SK-N-MC (cell line): ENCODE data around the gene KCNJ16.
"Not testable (repeated sequence)": the region's sequence is repeated elsewhere in the genome, so short reads cannot be mapped to it uniquely, and the experiment has no call there.

Experiments
- DNase-seq: peaks from one replicate; pipeline ENCODE4 v3.0.0-alpha.2; 2011; ENCODE audit warnings: low read depth, low spot score
- H3K27ac ChIP-seq: fragments of 200-600 bp; sonication (generic); 2 replicates; pipeline ENCODE4 v1.5.1; 2016; ENCODE audit warnings: mixed run types
- H3K36me3 ChIP-seq: fragments of 200-600 bp; sonication (generic); 2 replicates; pipeline ENCODE4 v1.6.1; 2017; ENCODE audit warnings: antibody characterized with exemption, low read length, mixed read lengths; ENCODE audit not compliant: insufficient read depth
- H3K4me3 ChIP-seq: fragments of 200-600 bp; sonication (generic); 2 replicates; pipeline ENCODE4 v1.5.1; 2016
- H3K9ac ChIP-seq: fragments of 200-600 bp; sonication (generic); 2 replicates; pipeline ENCODE4 v1.8.0; 2017; ENCODE audit warnings: mixed run types, mixed read lengths; ENCODE audit not compliant: insufficient read length
- H3K9me3 ChIP-seq: fragments of 200-600 bp; sonication (generic); 2 replicates; pipeline ENCODE4 v1.6.1; 2017; ENCODE audit warnings: low read depth, mild to moderate bottlenecking, antibody characterized with exemption, low read length, moderate library complexity, mixed read lengths
- EZH2 ChIP-seq: fragments of 200-600 bp; sonication (generic); IDR thresholded peaks from one replicate; pipeline ENCODE4 v1.6.1; 2017; ENCODE audit warnings: antibody characterized with exemption
- FOXP2 ChIP-seq: optimal IDR thresholded peaks from 2 replicates; pipeline ENCODE3; 2011; ENCODE audit warnings: mild to moderate bottlenecking, moderate library complexity; ENCODE audit not compliant: insufficient read depth; ENCODE audit errors: extremely low read length, control extremely low read depth
- POLR2AphosphoS5 ChIP-seq: IDR thresholded peaks from 2 replicates; pipeline ENCODE4 v1.6.1; 2012; ENCODE audit warnings: mild to moderate bottlenecking, low read depth, low read length, borderline replicate concordance

The KCNJ16 gene

DNA sequence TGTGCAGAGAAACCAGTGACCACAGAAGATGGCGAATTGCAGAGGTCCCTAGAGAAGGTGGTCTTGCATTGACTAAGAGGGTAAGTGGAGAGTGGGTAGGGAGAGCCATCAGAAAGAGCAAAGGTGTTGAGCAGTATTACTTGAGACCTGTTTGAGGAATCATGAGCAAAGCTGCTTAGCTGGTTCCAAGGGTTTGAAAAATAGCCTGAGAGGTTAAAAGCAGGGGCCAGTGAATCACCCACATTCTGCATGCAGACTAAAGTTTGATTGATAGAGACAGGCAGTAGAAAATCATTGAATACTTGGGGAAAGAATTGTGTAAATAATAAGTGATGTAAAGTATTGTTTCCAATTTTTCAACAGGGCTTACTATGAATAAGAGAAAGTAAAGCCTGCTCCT lies 34.0 kb upstream of the KCNJ16 start:
- Histone ChIP-seq H3K9ac (no peak overlapping the region), H3K27ac (no peak overlapping the region), H3K36me3 (no peaks in the 10 kb centered on the region), H3K4me3 (no peak overlapping the region), H3K9me3 (no peaks in the 10 kb centered on the region)
- no peak for TF ChIP-seq EZH2
- no peak for DNase-seq

DNA sequence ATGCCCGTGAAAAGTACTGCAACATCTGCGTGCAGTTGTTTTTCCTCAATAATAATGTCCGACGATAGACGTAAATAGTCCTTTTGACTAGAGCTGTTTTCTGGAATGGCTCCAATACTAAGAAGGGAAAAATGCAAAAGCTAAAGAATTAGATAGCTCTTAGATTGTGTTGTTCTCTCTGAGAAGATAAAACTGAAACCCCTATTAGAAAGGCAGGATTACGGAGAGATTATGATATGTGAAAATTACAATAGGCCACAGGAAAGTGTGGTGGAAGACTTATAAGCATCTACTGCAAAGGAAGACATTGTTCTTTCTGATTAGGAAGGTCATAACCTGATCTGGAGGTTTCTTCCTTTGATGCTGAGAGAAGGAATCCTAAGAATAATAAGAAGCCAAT lies 33.5 kb upstream of the KCNJ16 start:
- Histone ChIP-seq H3K9ac (no peak overlapping the region), H3K4me3 (no peak overlapping the region), H3K27ac (no peak overlapping the region), H3K36me3 (no peaks in the 10 kb centered on the region), H3K9me3 (no peaks in the 10 kb centered on the region)
- no peak for TF ChIP-seq EZH2
- no peak for TF ChIP-seq FOXP2
- TF ChIP-seq POLR2AphosphoS5, result no peak
- DNase-seq, result no peak

DNA sequence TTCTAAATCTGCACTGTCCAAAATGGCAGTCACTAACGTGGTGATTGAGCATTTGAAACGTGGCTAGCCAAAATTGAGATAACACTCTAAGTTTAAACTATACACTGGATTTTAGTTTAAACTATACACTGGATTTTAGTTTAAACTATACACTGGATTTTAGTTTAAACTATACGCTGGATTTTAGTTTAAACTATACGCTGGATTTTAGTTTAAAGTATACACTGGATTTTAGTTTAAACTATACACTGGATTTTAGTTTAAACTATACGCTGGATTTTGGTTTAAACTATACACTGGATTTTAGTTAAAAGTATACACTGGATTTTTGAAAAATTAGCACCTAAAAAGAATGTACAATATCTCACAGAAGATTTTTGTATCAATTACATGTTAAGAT lies 29.2 kb upstream of the KCNJ16 start:
- DNase-seq, H3K27ac ChIP-seq, H3K4me3 ChIP-seq, H3K9ac ChIP-seq, H3K9me3 ChIP-seq, H3K36me3 ChIP-seq: not testable (repeated sequence)

DNA sequence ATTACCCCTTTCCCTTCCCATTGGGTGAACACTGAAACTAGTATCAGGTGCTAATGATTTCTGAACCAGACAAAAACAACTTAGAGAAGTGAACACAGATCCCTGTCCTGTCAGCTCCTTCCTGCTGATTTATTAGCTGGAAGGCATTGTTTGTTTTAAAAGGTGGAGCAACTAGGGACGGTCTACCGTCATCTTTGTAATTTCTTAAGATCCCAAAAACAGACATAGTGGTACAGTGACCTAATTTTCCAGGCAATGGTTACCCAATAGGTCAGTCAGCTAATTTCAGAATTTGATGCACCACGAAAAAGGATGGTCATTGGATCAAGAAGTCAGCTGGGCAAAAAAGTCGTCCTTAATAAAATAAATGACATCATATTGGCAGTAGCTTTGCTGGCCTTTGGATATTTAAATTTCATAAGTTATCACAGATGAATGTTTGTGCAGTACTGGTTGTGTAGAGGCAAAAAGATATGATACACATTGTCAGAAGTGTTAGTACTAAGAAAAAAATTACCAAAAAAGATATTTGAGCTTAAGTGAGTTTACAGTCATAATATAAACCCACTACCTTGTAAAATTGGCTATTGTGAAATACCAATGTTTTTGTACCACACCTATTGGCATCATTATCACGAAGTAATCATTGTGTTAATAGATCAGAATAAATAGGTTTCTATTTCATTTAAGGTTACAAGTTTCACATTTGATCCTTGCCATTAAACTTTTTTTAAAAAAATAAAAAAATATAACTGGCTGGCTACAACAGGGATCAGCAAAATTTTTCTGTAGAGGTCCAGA lies 27.2 kb upstream of the KCNJ16 start:
- DNase-seq, result no peak
- Histone ChIP-seq H3K9me3 (no peaks in the 10 kb centered on the region), H3K36me3 (no peaks in the 10 kb centered on the region), H3K4me3 (no peak overlapping the region), H3K27ac (no peak overlapping the region), H3K9ac (no peak overlapping the region)
- TF ChIP-seq FOXP2 (no peak), EZH2 (no peak), POLR2AphosphoS5 (no peak)

DNA sequence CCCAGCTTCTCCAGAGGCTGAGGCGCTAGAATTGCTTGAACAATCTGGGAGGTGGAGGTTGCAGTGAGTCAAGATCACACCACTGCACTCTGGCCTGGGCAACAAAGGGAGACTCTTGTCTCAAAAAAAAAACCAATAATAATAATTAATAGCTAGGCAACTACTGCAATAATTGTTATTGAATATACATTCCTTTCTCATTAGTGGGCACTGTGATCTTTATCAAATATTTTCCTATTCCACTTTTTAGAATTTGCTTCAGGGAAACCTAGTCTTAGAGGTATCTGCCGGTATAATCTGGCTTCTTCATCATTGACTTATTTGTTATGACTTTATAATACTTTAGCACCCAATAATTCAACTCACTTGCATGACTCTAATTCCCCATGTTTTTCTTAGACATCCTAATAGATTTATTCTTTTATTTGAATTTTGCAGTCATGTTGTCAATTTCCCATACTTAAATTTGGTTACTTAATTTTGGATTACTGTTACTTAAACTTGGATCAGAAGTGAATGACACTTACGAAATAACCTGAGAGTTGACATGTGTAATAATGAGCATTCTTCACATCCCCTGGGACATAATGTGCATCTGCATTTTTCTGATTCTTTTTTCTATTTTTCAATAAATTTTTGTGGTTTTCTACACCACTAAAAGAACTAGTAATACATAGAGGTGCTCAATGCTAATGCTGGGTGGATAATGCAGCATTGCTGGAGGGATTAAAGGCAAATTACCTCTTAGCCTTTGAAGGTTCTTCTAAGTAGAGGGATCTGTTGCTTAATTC lies 25.0 kb upstream of the KCNJ16 start:
- TF ChIP-seq FOXP2 (no peak), POLR2AphosphoS5 (no peak), EZH2 (no peak)
- H3K27ac ChIP-seq, result no peak overlapping the region
- no peaks in the 10 kb centered on the region for H3K9me3 ChIP-seq
- no peak for DNase-seq
- no peaks in the 10 kb centered on the region for H3K36me3 ChIP-seq
- H3K9ac ChIP-seq, result no peak overlapping the region
- no peak overlapping the region for H3K4me3 ChIP-seq

DNA sequence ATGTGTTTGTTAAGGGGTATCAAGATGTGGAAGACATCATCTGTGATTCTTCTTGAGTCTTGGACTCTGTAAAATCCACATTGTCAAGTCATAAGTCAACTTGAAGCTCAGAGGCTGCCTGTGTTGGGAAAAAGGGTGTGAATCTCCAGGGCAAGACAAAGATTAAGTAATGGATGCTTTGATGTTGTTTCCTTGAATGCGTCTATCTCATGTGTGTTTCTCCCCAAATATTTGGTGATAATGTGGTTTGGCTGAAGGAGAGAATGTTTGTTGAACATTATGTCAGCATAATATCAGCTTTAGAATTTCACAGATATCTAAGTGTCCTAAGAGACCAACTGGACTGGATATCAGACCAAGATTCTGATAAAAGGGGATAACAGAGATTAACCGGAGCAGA lies 24.1 kb upstream of the KCNJ16 start:
- H3K27ac ChIP-seq, result no peak overlapping the region
- DNase-seq, result no peak
- no peak overlapping the region for H3K9ac ChIP-seq
- H3K9me3 ChIP-seq, result no peaks in the 10 kb centered on the region
- no peak for TF ChIP-seq FOXP2
- TF ChIP-seq POLR2AphosphoS5, result no peak
- no peak for TF ChIP-seq EZH2
- H3K36me3 ChIP-seq, result no peaks in the 10 kb centered on the region
- H3K4me3 ChIP-seq, result no peak overlapping the region

DNA sequence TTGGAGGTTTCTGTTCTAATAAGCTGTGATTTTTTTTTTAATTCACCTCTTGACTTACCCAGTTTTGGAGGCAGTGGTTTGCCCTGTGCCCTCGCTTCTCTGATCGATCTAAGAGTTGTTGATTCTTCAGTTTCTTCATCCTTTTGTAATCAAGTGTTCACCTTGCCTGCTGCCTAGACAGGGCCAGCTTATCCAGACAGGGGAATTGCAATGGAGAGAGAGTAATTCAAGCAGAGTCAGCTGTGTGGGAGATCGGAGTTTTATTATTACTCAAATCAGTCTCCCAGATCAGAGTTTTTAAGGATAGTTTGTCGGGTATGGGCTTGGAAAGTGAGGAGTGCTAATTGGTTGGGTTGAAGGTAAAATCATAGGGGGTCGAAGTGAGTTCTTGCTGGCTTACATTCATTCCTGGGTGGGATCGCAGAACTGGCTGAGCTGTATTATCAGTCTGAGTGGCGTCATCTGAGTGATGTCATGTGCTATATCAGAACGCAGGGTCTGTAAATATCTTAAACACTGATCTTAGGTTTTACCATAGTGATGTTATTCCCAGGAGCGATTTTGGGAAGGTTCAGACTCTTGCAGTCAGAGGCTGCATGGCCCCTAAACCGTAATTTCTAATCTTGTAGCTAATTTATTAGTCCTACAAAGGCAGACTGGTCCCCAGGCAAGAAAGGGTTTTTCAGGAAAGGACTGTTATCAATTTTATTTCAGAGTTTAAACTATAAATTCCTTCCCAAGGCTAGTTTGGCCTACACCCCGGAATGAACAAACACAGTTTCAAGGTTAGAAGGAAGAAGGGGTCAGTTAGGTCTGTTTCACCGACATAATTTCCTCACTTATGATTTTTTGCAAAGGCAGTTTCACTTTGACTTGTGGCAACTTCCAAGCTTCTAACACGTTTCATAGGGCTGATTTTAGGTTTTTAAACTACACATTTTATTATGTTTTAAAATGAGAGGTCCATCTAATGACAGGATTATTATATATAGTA lies 21.5 kb upstream of the KCNJ16 start:
- no peaks in the 10 kb centered on the region for H3K9me3 ChIP-seq
- DNase-seq, result no peak
- no peak overlapping the region for H3K27ac ChIP-seq
- H3K9ac ChIP-seq, result no peak overlapping the region
- H3K36me3 ChIP-seq, result no peaks in the 10 kb centered on the region
- no peak for TF ChIP-seq POLR2AphosphoS5
- no peak for TF ChIP-seq EZH2
- no peak for TF ChIP-seq FOXP2
- no peak overlapping the region for H3K4me3 ChIP-seq

DNA sequence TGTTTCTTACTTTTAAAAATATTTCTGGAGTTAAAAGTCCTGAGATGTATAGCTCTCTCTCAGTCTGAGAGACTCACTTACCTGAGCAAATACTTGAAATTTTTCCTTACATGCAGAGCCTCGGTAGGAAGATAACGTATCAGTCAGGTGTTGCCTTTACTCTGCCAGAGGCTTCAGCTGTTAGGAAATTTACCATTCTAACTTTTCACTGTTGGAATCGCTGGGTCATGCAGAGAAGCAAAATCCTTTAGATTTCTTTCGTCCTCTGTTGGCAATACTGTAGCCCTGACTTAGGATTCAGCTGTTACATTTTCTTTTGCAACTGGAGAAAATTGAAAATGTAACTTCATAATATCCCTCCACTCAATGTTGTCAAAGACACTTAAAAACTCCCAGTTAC lies 20.0 kb upstream of the KCNJ16 start:
- TF ChIP-seq POLR2AphosphoS5 (no peak), EZH2 (no peak), FOXP2 (no peak)
- no peak overlapping the region for H3K4me3 ChIP-seq
- no peak overlapping the region for H3K27ac ChIP-seq

More for the DNA sequence above, 20.0 kb upstream of the KCNJ16 start:
- Histone ChIP-seq H3K9ac (no peak overlapping the region), H3K36me3 (no peaks in the 10 kb centered on the region), H3K9me3 (no peaks in the 10 kb centered on the region)
- no peak for DNase-seq
